Fibroblast of the aortic adventitia (primary cell): ENCODE measurements around the gene RAD9A. TPM values are rescaled to one million over a fixed set of nuclear protein-coding genes. Genes with fewer than 3 reads are reported as not detected.

Source experiments
- DNase-seq: peaks from one replicate; pipeline ENCODE4 v3.0.0-alpha.2; 2010; ENCODE audit warnings: low read depth
- H3K4me3 ChIP-seq: 2 replicates; pipeline ENCODE4 v1.5.1; 2011; ENCODE audit warnings: low read depth, mild to moderate bottlenecking, control low read depth, low read length, moderate library complexity
- CTCF ChIP-seq: IDR thresholded peaks from 2 replicates; pipeline ENCODE4 v1.5.1; 2011; ENCODE audit warnings: mild to moderate bottlenecking, low read length, control low read depth, inconsistent platforms; ENCODE audit not compliant: insufficient read depth
- total RNA-seq: library from RNA; depleted of rRNA; stranded (reverse); fragments of >200 nt; gene quantifications from 2 replicates; pipeline ENCODE4 v1.2.3, GENCODE V29; 2012; ENCODE audit warnings: low replicate concordance

RAD9A gene
- total RNA-seq, 1 donor: 4.7 TPM

GRCh38 chr11:67408437-67409200 is 16.8 kb downstream of the RAD9A start:
- TF ChIP-seq CTCF: no peak
- DNase-seq: no peak
- H3K4me3 ChIP-seq: no peak overlapping the region

GRCh38 chr11:67409261-67409666 is 17.5 kb downstream of the RAD9A start:
- TF ChIP-seq CTCF: no peak
- no peak for DNase-seq
- no peak overlapping the region for H3K4me3 ChIP-seq

- TF ChIP-seq CTCF: no peak
- H3K4me3 ChIP-seq: no peak overlapping the region
- DNase-seq: no peak
Measured at GRCh38 chr11:67409781-67410368, 18.1 kb downstream of the RAD9A start.

GRCh38 chr11:67410369-67410831 is 18.6 kb downstream of the RAD9A start:
- DNase-seq: no peak
- TF ChIP-seq CTCF: no peak
- no peak overlapping the region for H3K4me3 ChIP-seq

GRCh38 chr11:67410984-67411784 is 19.4 kb downstream of the RAD9A start:
- TF ChIP-seq CTCF: no peak
- no peak overlapping the region for H3K4me3 ChIP-seq
- DNase-seq: no peak

GRCh38 chr11:67411785-67412152 is 20.0 kb downstream of the RAD9A start:
- no peak overlapping the region for H3K4me3 ChIP-seq
- DNase-seq: no peak
- TF ChIP-seq CTCF: no peak
